H1 (cell line): ENCODE measurements around the gene MMP12. TPM values are rescaled to one million over a fixed set of nuclear protein-coding genes. Genes with fewer than 3 reads are reported as not detected.

Experiments used
- CTBP2 ChIP-seq: IDR thresholded peaks from 2 replicates; pipeline ENCODE4 v1.7.0; 2011; ENCODE audit warnings: borderline replicate concordance, mild to moderate bottlenecking, moderate library complexity, mixed read lengths, low read length; ENCODE audit not compliant: insufficient read depth, insufficient read length
- JUN ChIP-seq: IDR thresholded peaks from 2 replicates; pipeline ENCODE4 v1.6.1; 2011; ENCODE audit warnings: low read depth, mild to moderate bottlenecking, improper control_type of control experiment, low read length
- POLR2AphosphoS5 ChIP-seq: IDR thresholded peaks from 2 replicates; pipeline ENCODE4 v1.6.1; 2011; ENCODE audit warnings: low read depth, low read length
- RAD21 ChIP-seq, 2 experiments: IDR thresholded peaks in 1 of 2; conservative IDR thresholded peaks in 1 of 2; 2 replicates each; pipeline ENCODE4 v1.6.1; 2011; ENCODE audit warnings: low read depth in 2 of 2, low read length in 2 of 2, improper control_type of control experiment in 1 of 2, inconsistent platforms in 1 of 2, mild to moderate bottlenecking in 1 of 2, moderate library complexity in 1 of 2
- SAP30 ChIP-seq: fragments of 300-600 bp; sonication (generic); IDR thresholded peaks from 2 replicates; pipeline ENCODE4 v1.7.1; 2012; ENCODE audit warnings: low read length, moderate library complexity, mild to moderate bottlenecking, inconsistent platforms; ENCODE audit not compliant: insufficient read depth, insufficient replicate concordance
- ZNF274 ChIP-seq: IDR thresholded peaks from 2 replicates; pipeline ENCODE4 v1.7.0; 2012; ENCODE audit warnings: low read length, borderline replicate concordance; ENCODE audit errors: extremely low read depth
- polyA plus RNA-seq, 7 experiments: library from polyadenylated mRNA; depleted of rRNA in 3 of 7; stranded (reverse) in 5 of 7; unstranded in 2 of 7; fragments of >200 nt in 5 of 7; fragments of 200-250 nt in 2 of 7; gene quantifications; 1 replicate in 5 of 7; 2 replicates in 1 of 7; 4 replicates in 1 of 7; pipeline versions ENCODE4 v1.2.1 to v1.2.3, GENCODE V29; 2011 to 2013; ENCODE audit warnings: missing spikeins in 2 of 7, mixed read lengths in 2 of 7
- total RNA-seq: library from RNA; stranded (reverse); fragmentation: NEBNext Ultra II Directional; extraction: Animal tissue kit (Norgen Biotek cat#: 25700); gene quantifications from 2 replicates; pipeline ENCODE4 v1.2.1, GENCODE V29; 2021

The MMP12 gene
- total and polyA plus RNA-seq, 2 of the 8 experiments (the other 6 are each of a cell fraction or from before 2014, with no cell fraction given), result not detected

GRCh38 chr11:102829316-102830000, 45.3 kb downstream of the MMP12 start (continued):
- no peak for TF ChIP-seq CTBP2
- no peak for TF ChIP-seq JUN
- no peak for TF ChIP-seq RAD21 (IDR thresholded peaks at IDR 0.05 in 1 of 2, conservative IDR thresholded peaks at IDR 0.05 in 1 of 2; ENCODE audit: low read depth in 2 of 2, low read length in 2 of 2)
- TF ChIP-seq POLR2AphosphoS5, result no peak
- no peak for TF ChIP-seq SAP30
- no peak for TF ChIP-seq ZNF274
